ENCODE data around the gene ZNF195. TPM values are rescaled to one million over a fixed set of nuclear protein-coding genes. Genes with fewer than 3 reads are reported as not detected.
"Not testable (repeated sequence)": the region's sequence is repeated elsewhere in the genome, so short reads cannot be mapped to it uniquely, and the experiment has no call there.

The ZNF195 gene
- total RNA-seq, 4 donors from 2014 or later: 22.4 to 35.3 (median 27.1) TPM

DNA sequence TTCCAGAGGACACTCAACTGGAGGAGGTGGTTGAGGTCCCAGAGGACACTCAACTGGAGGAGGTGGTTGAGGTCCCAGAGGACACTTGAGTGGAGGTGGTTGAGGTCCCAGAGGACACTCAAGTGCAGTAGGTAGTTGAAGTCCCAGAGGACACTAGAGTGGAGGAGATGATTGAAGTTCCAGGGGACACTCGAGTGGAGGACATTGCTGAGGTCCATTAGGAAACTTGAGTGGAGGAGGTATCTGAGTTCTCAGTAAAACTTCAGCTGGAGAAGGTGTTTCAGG is 39.7 kb downstream of the ZNF195 start:
- ATAC-seq (ENCODE audit: low FRiP score) (no peak), DNase-seq (ENCODE audit: low spot score) (no peak)
- TF ChIP-seq, protein P1, sequence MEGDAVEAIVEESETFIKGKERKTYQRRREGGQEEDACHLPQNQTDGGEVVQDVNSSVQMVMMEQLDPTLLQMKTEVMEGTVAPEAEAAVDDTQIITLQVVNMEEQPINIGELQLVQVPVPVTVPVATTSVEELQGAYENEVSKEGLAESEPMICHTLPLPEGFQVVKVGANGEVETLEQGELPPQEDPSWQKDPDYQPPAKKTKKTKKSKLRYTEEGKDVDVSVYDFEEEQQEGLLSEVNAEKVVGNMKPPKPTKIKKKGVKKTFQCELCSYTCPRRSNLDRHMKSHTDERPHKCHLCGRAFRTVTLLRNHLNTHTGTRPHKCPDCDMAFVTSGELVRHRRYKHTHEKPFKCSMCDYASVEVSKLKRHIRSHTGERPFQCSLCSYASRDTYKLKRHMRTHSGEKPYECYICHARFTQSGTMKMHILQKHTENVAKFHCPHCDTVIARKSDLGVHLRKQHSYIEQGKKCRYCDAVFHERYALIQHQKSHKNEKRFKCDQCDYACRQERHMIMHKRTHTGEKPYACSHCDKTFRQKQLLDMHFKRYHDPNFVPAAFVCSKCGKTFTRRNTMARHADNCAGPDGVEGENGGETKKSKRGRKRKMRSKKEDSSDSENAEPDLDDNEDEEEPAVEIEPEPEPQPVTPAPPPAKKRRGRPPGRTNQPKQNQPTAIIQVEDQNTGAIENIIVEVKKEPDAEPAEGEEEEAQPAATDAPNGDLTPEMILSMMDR (IDR thresholded peaks at IDR 0.05): no peak

DNA sequence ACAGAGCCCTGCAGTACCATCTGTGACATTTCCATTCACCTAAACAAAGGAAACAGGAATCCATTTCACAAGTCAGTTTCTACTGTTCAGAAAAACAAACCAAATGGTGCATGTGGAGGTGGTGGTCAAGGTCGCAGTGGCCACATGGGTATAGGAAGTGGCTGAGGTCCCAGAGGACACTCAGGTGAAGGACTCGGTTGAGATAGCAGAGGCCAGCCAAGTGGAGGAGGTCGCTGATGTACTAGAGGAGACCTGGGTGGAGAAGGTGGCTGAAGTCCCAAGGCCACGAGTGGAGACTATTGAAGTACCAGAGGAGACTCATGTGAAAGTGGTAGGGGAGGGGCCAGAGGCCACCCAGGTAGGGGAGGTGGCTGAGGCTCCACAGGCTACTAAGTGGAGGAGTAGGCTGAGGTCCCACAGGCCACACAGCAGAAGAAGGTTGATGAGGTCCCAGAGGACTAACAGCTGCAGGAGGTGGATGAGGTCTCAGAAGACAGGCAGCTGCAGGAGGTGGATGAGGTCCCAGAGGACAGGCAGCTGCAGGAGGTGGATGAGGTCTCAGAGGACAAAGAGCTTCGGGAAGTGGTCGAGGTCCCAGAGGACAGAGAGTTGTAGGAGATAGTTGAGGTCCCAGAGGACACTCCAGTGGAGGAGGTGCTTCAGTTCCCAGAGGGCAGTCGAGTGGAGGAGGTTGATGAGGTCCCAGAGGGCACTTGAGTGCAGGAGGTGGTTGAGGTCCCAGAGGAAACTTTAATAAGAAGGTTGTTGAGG is 40.2 kb downstream of the ZNF195 start:
- ATAC-seq (ENCODE audit: low FRiP score) (no peak), DNase-seq (ENCODE audit: low spot score) (no peak)
- TF ChIP-seq, protein P1 (IDR thresholded peaks at IDR 0.05): no peak

DNA sequence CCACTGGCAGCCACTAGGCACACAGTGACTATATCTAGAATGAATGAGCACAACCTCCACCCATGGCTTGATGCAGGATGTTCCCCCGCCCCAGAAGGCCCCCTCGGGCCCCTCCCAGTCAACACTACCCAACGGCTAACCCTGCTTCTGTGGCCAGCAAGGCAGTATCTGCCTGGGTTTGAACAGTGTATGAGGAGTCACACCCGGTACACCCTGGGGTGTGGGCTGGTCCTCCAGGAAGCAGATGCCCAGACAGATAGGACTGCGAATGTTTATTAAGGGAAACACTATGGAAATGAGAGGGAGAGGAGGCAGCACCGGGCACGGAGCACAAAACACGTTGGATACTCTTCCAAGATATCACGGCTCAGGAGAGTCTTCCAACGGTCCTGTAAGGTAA is 42.5 kb downstream of the ZNF195 start:
- not testable (repeated sequence) for ATAC-seq (ENCODE audit: low FRiP score); DNase-seq (ENCODE audit: low spot score)

DNA sequence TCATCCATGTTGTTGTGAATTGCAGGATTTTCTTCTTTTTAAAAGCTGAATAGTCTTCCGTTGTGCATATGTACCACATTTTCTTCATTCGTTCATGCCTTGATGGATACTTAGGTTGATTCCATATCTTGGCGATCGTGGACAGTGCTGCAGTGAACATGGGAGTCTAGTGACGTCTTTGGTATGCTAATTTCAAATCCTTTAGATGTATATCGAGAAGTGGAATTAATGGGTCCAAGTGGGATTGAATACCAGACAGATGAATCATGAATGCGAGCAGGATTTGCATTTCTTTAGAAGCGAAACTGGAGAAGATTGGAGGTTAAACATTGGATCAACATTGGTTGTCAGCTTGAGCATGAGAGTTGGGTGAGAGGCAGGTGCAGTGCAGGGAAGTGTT is 45.8 kb downstream of the ZNF195 start:
- DNase-seq (ENCODE audit: low spot score); ATAC-seq (ENCODE audit: low FRiP score): not testable (repeated sequence)

DNA sequence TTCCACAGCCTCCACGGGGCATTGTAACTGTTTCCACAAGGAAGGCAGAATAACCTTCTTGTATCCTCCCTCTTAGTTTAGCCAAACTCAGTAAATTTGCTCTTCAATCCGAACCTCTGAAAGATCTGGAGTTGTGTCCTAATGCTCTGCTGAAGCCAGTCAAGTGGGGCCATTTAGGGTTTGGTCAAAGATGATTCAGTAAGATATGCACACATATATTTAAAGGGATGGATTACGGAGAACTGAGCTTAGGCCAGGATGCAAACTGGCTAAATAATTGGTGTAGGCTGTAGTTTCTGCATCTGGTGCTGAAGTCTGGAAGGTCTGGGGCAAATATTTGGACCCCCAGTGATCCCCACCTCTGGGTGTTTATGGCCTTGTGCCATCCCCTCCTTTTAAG is 47.9 kb downstream of the ZNF195 start:
- ATAC-seq (ENCODE audit: low FRiP score); DNase-seq (ENCODE audit: low spot score): not testable (repeated sequence)

DNA sequence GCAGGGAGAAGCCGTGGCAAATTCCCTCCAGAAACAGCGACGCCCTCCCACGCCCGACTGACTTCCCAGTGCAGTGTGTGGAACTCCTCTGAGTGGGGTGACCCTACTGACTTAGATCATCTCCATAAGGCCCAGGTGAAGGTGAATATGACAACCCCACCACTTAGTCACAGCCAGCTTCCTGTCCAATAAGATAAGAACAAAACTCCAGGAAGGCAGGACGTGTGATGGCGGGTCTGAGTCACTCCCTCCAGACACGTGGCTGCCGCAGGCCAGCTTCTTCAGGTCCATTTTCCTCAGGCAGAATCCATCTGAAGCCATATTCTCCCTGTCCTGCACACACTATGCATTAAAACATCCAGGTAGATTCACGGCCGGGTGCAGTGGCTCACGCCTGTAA is 48.9 kb downstream of the ZNF195 start:
- ATAC-seq (ENCODE audit: low FRiP score); DNase-seq (ENCODE audit: low spot score): not testable (repeated sequence)

DNA sequence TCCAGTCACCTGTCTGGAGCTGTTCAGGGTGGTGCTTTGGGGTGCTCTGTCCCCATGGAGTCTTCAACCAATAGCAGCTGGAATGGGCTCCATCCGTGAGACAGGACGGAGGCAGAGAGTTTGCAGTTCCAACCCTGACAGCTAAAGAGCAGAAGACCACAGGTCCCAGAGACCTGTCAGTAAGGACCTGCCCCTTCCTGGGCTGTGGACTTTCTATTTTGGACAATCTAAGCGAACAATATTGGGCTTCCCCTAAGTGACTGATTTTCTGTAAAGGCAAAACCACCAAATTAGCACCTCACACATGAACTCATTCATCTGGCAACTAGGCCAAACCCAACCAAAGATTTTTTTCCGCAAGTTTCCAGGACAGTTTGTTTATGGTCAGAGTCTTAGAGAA is 50.4 kb downstream of the ZNF195 start:
- not testable (repeated sequence) for ATAC-seq (ENCODE audit: low FRiP score); DNase-seq (ENCODE audit: low spot score)

DNA sequence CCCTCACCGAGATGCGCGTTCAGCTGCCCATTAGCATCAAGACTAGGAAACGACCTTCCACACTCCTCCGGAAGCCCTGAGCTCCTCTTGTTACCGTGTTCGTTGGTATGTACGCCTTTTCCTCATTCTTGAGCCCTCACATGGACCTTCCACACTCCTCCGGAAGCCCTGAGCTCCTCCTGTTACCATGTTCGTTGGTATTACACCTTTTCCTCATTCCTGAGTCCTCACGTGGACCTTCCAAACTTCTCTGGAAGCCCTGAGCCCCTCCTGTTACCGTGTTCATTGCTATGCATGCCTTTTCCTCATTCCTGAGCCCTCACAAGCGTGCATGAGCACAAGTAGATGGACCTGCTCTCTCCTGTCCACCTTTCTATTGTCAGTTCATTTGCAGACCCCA is 52.5 kb downstream of the ZNF195 start:
- not testable (repeated sequence) for ATAC-seq (ENCODE audit: low FRiP score); DNase-seq (ENCODE audit: low spot score)

DNA sequence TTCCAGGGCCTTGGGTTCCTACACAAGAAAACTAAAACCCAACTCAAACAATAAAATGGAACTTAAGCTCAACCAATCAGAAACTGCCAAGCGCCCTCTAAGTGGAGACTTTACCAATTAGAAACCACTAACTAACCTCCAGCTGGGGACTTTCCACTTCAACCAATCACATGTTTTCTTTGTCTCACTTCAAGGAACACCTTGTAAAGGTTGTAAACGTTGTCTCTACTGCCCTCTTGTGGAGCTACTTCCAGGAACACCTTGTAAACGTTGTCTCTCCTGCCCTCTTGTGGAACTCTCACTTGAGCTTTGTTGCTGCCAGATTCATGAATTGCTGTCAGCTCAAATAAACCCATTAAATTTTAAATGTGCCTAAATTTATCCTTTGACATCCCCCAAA is 54.2 kb downstream of the ZNF195 start:
- DNase-seq (ENCODE audit: low spot score); ATAC-seq (ENCODE audit: low FRiP score): not testable (repeated sequence)

Small RNA genes within 50 kb of the gene (small RNA-seq; reads per million reads assigned to genes)
- not detected for gene AC123788.2

Other genes starting within 250 kb of the ZNF195 start
- gene OSBPL5, start 213.8 kb downstream of the ZNF195 start, total RNA-seq: 10 to 100 TPM; 14.1 to 67.6 (median 31.8) TPM
- not detected for gene MRGPRG, start 160.3 kb downstream of the ZNF195 start, total RNA-seq
- gene MRGPRE, start 146.7 kb downstream of the ZNF195 start, total RNA-seq: not detected

Measured in omental fat pad (tissue), 4 donors.